ENCODE measurements around the gene UBE4B.

DNA sequence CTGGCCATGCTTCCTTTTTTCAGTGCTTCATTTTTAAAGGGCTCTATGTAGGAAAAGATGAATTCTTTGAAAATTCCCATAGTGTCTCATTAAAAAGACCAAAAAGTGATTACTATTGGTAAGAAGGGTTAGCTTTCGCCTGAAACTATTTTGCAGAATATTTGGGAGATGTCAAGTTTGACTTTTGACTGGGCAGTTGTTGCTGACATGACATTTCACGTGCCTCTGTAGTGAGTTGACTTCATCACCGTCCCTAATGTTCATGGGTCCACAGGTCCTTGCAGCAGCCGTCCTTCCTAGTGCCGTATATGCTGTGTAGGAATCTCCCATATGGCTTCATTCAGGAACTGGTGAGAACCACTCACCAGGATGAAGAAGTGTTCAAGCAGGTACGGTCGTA lies 88.9 kb downstream of the UBE4B start:
- no peak for TF ChIP-seq EP300 (IDR thresholded peaks at IDR 0.05)
- TF ChIP-seq, protein P1, sequence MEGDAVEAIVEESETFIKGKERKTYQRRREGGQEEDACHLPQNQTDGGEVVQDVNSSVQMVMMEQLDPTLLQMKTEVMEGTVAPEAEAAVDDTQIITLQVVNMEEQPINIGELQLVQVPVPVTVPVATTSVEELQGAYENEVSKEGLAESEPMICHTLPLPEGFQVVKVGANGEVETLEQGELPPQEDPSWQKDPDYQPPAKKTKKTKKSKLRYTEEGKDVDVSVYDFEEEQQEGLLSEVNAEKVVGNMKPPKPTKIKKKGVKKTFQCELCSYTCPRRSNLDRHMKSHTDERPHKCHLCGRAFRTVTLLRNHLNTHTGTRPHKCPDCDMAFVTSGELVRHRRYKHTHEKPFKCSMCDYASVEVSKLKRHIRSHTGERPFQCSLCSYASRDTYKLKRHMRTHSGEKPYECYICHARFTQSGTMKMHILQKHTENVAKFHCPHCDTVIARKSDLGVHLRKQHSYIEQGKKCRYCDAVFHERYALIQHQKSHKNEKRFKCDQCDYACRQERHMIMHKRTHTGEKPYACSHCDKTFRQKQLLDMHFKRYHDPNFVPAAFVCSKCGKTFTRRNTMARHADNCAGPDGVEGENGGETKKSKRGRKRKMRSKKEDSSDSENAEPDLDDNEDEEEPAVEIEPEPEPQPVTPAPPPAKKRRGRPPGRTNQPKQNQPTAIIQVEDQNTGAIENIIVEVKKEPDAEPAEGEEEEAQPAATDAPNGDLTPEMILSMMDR (IDR thresholded peaks at IDR 0.05), result no peak
- no peak for TF ChIP-seq POLR2A (IDR thresholded peaks at IDR 0.05)
